A673 (cell line): ENCODE measurements around the gene GNAT1.

Experiments
- EZH2 ChIP-seq: fragments of 200-600 bp; sonication (generic); IDR thresholded peaks from 2 replicates; pipeline ENCODE4 v1.6.1; 2017; ENCODE audit warnings: borderline replicate concordance, low read depth, mild to moderate bottlenecking, mixed read lengths, antibody characterized with exemption, low read length; ENCODE audit not compliant: poor library complexity, severe bottlenecking
- TF ChIP-seq, protein P1 (sequence below): fragments of 300-800, 200-600 bp; sonication (generic); conservative IDR thresholded peaks from 2 replicates; pipeline ENCODE4 v1.5.1; 2017; ENCODE audit warnings: low read depth, mild to moderate bottlenecking, antibody characterized with exemption, low read length, moderate library complexity, mixed read lengths

DNA sequence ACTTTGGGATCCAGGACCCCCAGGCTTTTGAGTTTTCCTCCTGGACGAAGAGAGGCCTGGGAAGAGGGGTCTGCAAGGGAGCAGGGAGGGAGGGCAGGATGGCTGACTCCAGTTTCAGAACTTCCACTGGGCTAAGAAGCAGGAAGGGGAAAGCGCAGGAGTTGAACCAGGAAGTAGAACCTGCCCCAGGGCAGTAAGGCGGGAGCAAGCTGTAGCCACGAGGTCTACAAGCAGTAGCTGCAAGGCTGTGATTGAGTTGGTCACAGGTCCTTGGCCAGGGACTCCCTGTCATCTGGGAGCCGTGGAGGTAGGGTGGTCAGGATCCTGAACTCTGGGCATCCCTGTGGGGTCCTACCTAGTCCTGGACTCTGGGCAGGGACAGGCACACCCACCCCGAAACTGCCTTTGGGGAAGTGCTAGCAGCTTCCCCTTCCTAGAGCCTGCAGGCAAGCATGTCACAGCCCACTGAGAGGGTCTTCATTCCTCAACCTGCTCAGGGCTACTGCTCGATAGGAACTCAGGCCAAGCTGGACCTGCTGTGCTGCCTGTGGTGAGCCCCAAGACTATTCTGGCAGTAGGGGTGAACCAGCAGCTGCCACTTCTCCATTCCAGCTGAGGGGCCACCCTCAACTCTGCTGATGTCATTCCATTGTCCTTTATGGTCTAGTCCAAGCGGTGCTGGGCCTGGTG is 38.8 kb downstream of the GNAT1 start:
- TF ChIP-seq EZH2: no peak
- TF ChIP-seq, protein P1, sequence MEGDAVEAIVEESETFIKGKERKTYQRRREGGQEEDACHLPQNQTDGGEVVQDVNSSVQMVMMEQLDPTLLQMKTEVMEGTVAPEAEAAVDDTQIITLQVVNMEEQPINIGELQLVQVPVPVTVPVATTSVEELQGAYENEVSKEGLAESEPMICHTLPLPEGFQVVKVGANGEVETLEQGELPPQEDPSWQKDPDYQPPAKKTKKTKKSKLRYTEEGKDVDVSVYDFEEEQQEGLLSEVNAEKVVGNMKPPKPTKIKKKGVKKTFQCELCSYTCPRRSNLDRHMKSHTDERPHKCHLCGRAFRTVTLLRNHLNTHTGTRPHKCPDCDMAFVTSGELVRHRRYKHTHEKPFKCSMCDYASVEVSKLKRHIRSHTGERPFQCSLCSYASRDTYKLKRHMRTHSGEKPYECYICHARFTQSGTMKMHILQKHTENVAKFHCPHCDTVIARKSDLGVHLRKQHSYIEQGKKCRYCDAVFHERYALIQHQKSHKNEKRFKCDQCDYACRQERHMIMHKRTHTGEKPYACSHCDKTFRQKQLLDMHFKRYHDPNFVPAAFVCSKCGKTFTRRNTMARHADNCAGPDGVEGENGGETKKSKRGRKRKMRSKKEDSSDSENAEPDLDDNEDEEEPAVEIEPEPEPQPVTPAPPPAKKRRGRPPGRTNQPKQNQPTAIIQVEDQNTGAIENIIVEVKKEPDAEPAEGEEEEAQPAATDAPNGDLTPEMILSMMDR: no peak
